MM.1S (cell line): ENCODE measurements around the gene ARHGEF7.

ENCODE experiments used
- EZH2 ChIP-seq: fragments of 300-600 bp; sonication (generic); optimal IDR thresholded peaks from 2 replicates; pipeline ENCODE3; 2017; ENCODE audit warnings: low read depth, mild to moderate bottlenecking, antibody characterized with exemption, low read length, mixed read lengths
- EZH2phosphoT487 ChIP-seq: fragments of 300-600 bp; sonication (generic); IDR thresholded peaks from 2 replicates; pipeline ENCODE4 v1.6.1; 2018; ENCODE audit warnings: antibody characterized with exemption, low read length
- TF ChIP-seq, protein P1 (sequence below): fragments of 300-600 bp; sonication (generic); IDR thresholded peaks from 2 replicates; pipeline ENCODE4 v1.5.1; 2016; ENCODE audit warnings: antibody characterized with exemption, low read length, mixed read lengths

DNA sequence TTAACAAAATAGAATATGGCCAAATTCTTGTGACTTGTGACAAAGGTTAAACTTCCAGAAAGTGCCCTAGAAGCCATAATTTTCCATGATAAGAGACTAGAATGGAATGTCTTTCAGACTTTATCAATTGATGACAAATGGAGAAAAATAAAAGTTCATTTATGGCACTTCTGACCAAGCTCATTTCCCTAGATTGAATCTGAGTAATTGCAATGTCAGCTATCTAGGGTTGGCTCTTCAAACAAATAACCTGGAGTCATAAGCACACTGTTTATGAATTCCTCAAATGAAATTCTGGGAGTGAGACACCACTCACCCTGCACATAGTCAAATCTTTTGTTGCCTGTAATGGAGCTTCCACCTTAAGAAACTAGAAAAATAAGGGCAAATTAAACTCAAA lies 11.4 kb downstream of the ARHGEF7 start:
- TF ChIP-seq, protein P1, sequence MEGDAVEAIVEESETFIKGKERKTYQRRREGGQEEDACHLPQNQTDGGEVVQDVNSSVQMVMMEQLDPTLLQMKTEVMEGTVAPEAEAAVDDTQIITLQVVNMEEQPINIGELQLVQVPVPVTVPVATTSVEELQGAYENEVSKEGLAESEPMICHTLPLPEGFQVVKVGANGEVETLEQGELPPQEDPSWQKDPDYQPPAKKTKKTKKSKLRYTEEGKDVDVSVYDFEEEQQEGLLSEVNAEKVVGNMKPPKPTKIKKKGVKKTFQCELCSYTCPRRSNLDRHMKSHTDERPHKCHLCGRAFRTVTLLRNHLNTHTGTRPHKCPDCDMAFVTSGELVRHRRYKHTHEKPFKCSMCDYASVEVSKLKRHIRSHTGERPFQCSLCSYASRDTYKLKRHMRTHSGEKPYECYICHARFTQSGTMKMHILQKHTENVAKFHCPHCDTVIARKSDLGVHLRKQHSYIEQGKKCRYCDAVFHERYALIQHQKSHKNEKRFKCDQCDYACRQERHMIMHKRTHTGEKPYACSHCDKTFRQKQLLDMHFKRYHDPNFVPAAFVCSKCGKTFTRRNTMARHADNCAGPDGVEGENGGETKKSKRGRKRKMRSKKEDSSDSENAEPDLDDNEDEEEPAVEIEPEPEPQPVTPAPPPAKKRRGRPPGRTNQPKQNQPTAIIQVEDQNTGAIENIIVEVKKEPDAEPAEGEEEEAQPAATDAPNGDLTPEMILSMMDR = no peak
- TF ChIP-seq EZH2 (no peak), EZH2phosphoT487 (no peak)
